ENCODE data around the gene CSNK2A1. TPM values are rescaled to one million over a fixed set of nuclear protein-coding genes. Genes with fewer than 3 reads are reported as not detected.

The CSNK2A1 gene
- total RNA-seq, 2 donors from 2014 or later = 84.5 to 125 TPM

DNA sequence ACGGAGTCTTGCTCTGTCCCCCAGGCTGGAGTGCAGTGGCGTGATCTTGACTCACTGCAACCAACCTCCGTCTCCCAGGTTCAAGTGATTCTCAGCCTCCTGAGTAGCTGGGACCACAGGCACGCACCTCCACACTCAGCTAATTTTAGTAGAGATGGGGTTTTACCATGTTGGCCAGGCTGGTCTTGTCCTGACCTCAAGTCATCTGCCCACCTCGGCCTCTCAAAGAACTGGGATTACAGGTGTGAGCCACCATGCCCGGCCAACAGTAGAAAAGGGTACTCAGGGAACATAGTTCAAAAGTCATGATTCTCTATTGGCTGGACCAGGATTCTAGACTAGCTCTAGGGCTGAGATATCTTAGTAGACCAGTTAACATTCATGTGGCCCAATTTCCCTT lies 5.6 kb downstream of the CSNK2A1 start:
- no peak for DNase-seq (ENCODE audit: low spot score)
- Histone ChIP-seq H3K4me3 (no peak overlapping the region), H3K27ac (no peak overlapping the region), H3K36me3 (no peaks in the 10 kb centered on the region), H3K9me3 (no peaks in the 10 kb centered on the region), H3K27me3 (no peaks in the 10 kb centered on the region), H3K4me1 (peaks cover 0 to 45% of the 10 kb centered on the region in 2 donors)
- TF ChIP-seq, protein P1, sequence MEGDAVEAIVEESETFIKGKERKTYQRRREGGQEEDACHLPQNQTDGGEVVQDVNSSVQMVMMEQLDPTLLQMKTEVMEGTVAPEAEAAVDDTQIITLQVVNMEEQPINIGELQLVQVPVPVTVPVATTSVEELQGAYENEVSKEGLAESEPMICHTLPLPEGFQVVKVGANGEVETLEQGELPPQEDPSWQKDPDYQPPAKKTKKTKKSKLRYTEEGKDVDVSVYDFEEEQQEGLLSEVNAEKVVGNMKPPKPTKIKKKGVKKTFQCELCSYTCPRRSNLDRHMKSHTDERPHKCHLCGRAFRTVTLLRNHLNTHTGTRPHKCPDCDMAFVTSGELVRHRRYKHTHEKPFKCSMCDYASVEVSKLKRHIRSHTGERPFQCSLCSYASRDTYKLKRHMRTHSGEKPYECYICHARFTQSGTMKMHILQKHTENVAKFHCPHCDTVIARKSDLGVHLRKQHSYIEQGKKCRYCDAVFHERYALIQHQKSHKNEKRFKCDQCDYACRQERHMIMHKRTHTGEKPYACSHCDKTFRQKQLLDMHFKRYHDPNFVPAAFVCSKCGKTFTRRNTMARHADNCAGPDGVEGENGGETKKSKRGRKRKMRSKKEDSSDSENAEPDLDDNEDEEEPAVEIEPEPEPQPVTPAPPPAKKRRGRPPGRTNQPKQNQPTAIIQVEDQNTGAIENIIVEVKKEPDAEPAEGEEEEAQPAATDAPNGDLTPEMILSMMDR (IDR thresholded peaks at IDR 0.05) = no peak

DNA sequence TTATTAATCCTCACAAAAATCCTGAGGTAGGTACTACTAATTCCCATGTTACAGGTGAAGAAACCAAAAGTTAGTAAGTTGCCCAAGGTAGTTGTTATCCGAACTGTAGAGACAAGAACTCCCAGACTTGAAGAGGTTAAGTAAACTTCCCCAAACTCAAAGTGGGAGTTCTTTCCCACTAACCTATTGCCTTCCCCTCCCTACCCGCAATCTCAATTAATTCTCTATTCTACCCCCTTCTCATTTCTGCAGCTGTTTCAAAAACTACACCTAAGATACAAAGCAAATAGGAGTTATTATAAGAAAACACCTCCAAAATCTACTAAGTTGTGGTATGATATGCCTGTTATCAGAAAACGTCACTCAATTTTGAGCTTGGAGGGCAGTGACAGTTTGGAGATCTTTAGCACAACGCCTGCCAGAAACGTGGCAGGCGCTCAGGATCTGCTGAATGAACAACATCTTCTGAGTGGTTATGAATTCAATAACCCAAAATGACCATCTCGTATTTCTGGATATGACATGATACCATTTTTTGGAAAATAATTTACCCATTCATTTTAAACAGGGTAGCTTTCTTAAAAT lies 7.1 kb downstream of the CSNK2A1 start:
- Histone ChIP-seq H3K4me1 (peaks cover 0 to 35% of the 10 kb centered on the region in 2 donors), H3K4me3 (no peak overlapping the region), H3K27me3 (no peaks in the 10 kb centered on the region), H3K27ac (no peak overlapping the region), H3K9me3 (no peaks in the 10 kb centered on the region), H3K36me3 (no peaks in the 10 kb centered on the region)
- TF ChIP-seq, protein P1 (IDR thresholded peaks at IDR 0.05) = no peak
- DNase-seq (ENCODE audit: low spot score) = no peak

DNA sequence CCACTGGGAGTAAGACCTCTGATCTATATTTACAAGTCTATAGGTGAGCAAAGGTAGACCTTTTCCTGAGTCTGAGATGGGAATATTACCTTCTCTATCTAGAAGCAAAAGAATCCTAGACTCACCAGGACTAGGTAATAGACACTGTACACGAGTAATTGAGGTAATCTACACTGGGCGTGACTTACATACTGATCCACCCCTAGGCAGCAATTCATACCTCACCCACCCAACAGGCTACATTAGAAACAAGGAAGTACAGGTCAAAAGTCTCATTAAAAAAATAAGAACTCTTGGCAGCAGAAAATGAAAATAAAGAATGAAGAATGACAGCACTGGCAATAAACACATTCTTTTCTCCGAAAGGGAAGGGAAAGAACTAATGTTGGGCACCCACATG lies 7.6 kb downstream of the CSNK2A1 start:
- no peak for DNase-seq (ENCODE audit: low spot score)
- TF ChIP-seq, protein P1 (IDR thresholded peaks at IDR 0.05) = no peak
- Histone ChIP-seq H3K36me3 (no peaks in the 10 kb centered on the region), H3K4me1 (peaks cover 0 to 33% of the 10 kb centered on the region in 2 donors), H3K4me3 (no peak overlapping the region), H3K27me3 (no peaks in the 10 kb centered on the region), H3K27ac (no peak overlapping the region), H3K9me3 (no peaks in the 10 kb centered on the region)

DNA sequence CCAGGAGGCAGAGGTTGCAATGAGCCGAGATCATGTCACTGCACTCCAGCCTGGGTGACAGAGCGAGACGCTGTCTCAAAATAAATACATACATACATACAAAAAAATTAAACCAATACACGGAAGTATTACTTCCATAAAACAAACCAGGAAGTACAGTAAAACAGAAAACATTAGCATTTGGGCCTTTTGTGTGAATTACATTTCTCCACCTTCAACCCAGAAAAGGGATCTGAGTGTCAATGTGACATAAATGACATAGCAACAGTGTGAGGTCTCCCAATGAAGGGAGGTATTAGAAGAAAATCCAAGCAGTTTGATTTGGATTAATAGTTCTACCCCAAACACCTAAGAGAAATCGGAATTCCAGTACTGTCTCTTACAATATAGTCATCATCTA lies 10.1 kb downstream of the CSNK2A1 start:
- Histone ChIP-seq H3K27ac (no peak overlapping the region), H3K9me3 (no peaks in the 10 kb centered on the region), H3K27me3 (no peaks in the 10 kb centered on the region), H3K36me3 (no peaks in the 10 kb centered on the region), H3K4me3 (no peak overlapping the region), H3K4me1 (peaks cover 0 to 19% of the 10 kb centered on the region in 2 donors)
- no peak for DNase-seq (ENCODE audit: low spot score)
- TF ChIP-seq, protein P1 (IDR thresholded peaks at IDR 0.05) = no peak

DNA sequence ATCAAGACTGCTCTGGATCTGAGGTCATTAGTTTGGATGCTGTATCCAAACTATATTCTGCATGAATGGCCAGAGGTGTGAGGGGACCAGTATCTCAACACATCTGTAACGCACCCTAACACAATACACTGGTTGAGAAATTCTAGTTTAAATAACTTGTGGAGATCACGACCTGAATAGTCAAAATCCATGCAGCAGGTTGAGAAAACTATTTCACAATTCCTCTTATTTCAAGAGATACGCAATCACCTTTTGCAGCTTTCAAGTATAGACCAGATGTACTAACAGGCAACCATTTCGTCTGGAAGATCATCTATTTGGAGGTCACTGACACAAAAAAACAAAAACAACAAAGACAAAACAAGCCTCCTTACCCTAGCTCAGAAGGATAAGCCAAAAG lies 11.1 kb downstream of the CSNK2A1 start:
- DNase-seq (ENCODE audit: low spot score) = no peak
- H3K27me3 ChIP-seq = no peaks in the 10 kb centered on the region
- peaks cover 6% of the 10 kb centered on the region for H3K36me3 ChIP-seq
- peaks cover 0 to 2% of the 10 kb centered on the region in 2 donors for H3K9me3 ChIP-seq
- H3K4me3 ChIP-seq = no peak overlapping the region
- peaks cover 0 to 19% of the 10 kb centered on the region in 2 donors for H3K4me1 ChIP-seq
- TF ChIP-seq, protein P1 (IDR thresholded peaks at IDR 0.05) = no peak
- H3K27ac ChIP-seq = no peak overlapping the region

DNA sequence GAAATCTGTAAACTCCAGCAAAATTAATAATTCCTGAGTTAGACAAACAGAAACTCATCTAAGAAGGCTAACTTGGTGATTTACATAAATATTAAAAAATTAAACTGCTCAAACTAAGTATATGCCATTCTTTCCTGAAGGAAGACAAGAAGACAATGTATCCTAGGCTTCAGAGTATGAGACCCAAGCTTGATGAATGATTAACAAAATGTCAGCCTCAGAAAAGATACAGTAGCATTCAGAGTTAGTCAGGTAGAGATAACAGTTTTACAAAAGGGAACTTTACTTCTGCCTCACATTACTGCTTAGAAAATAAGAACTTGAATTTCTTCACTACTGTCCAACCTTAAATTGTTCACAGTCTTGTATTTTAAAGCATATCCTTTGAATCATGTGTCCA lies 12.0 kb downstream of the CSNK2A1 start:
- H3K4me1 ChIP-seq = peaks cover 0 to 19% of the 10 kb centered on the region in 2 donors
- no peak for DNase-seq (ENCODE audit: low spot score)

More for the DNA sequence above, 12.0 kb downstream of the CSNK2A1 start:
- no peak overlapping the region for H3K4me3 ChIP-seq
- H3K36me3 ChIP-seq = peaks cover 16% of the 10 kb centered on the region
- H3K9me3 ChIP-seq = peaks cover 0 to 12% of the 10 kb centered on the region in 2 donors
- H3K27ac ChIP-seq = no peak overlapping the region
- no peaks in the 10 kb centered on the region for H3K27me3 ChIP-seq
- TF ChIP-seq, protein P1 (IDR thresholded peaks at IDR 0.05) = no peak

Data from right atrium auricular region (tissue), 2 donors.